H1 (cell line): ENCODE data around the gene PIK3R4. TPM values are rescaled to one million over a fixed set of nuclear protein-coding genes. Genes with fewer than 3 reads are reported as not detected.

Source experiments
- CTCF ChIA-PET: fragments of 300-600 bp; sonication (Branson Sonifier 250); formaldehyde crosslinking; loops from one replicate; lab custom pipeline; 2021; ENCODE audit not compliant: partially characterized antibody; lab: Charles Lee
- POLR2A ChIA-PET: fragments of 300-600 bp; sonication (Branson Sonifier 250); formaldehyde crosslinking; loops from one replicate; lab custom pipeline; 2021; ENCODE audit warnings: inconsistent platforms; ENCODE audit not compliant: partially characterized antibody; lab: Charles Lee
- DNase-seq, 2 experiments: peaks; one replicate each; pipeline versions ENCODE4 v3.0.0 to v3.0.0-alpha.2; 2010 to 2022; ENCODE audit warnings: low spot score in 2 of 2, low read depth in 1 of 2, mixed read lengths in 1 of 2
- FAIRE-seq: peaks from 2 replicates; lab custom pipeline; 2011; peaks lifted over from hg19 to GRCh38; lab: Jason Lieb, UNC
- H2AFZ ChIP-seq: 2 replicates; pipeline ENCODE4 v1.8.1; 2012; ENCODE audit warnings: low read length, inconsistent platforms
- H2AK5ac ChIP-seq: 2 replicates; pipeline ENCODE4 v1.6.1; 2013; ENCODE audit warnings: low read depth, low read length
- H2BK120ac ChIP-seq: replicated peaks from 2 replicates; pipeline ENCODE3; 2013; ENCODE audit warnings: low read depth, low read length, inconsistent platforms
- H2BK12ac ChIP-seq: 2 replicates; pipeline ENCODE4 v1.6.1; 2013; ENCODE audit warnings: low read depth, low read length
- H2BK15ac ChIP-seq: 2 replicates; pipeline ENCODE4 v1.6.1; 2013; ENCODE audit warnings: low read length
- H2BK20ac ChIP-seq: 2 replicates; pipeline ENCODE4 v1.6.1; 2013; ENCODE audit warnings: low read length
- H2BK5ac ChIP-seq: 2 replicates; pipeline ENCODE4 v1.6.1; 2013; ENCODE audit warnings: low read depth, low read length
- H3K14ac ChIP-seq: 2 replicates; pipeline ENCODE4 v1.6.1; 2013; ENCODE audit warnings: inconsistent platforms; ENCODE audit not compliant: insufficient read length
- H3K18ac ChIP-seq: 2 replicates; pipeline ENCODE4 v1.6.1; 2013; ENCODE audit warnings: low read length; ENCODE audit errors: extremely low read depth
- H3K23ac ChIP-seq: 2 replicates; pipeline ENCODE4 v1.6.1; 2013; ENCODE audit warnings: inconsistent platforms; ENCODE audit not compliant: insufficient read length
- H3K23me2 ChIP-seq: 2 replicates; pipeline ENCODE4 v1.6.1; 2013; ENCODE audit warnings: low read depth, low read length
- H3K27ac ChIP-seq: 2 replicates; pipeline ENCODE4 v1.6.1; 2011; ENCODE audit warnings: low read depth, low read length, inconsistent platforms
- H3K27me3 ChIP-seq, 4 experiments: replicated peaks in 1 of 4; 1 replicate in 1 of 4; 2 replicates in 3 of 4; pipeline versions ENCODE4 v1.6.1 to v1.8.1; 2011 to 2013; ENCODE audit warnings: low read length in 3 of 4, mild to moderate bottlenecking in 3 of 4, inconsistent platforms in 2 of 4, mixed read lengths in 2 of 4, moderate library complexity in 1 of 4; ENCODE audit not compliant: control insufficient read depth in 3 of 4, insufficient read depth in 3 of 4; ENCODE audit errors: extremely low read depth in 1 of 4
- H3K36me3 ChIP-seq, 4 experiments: 2 replicates each; pipeline versions ENCODE4 v1.6.1 to v1.8.1; 2011 to 2013; ENCODE audit warnings: mild to moderate bottlenecking in 4 of 4, low read length in 3 of 4, moderate library complexity in 2 of 4, control low read depth in 1 of 4, inconsistent platforms in 1 of 4; ENCODE audit not compliant: insufficient read depth in 4 of 4, control insufficient read depth in 2 of 4
- H3K4ac ChIP-seq: replicated peaks from 2 replicates; pipeline ENCODE3; 2013; ENCODE audit warnings: low read length, low read depth, mixed read lengths, inconsistent platforms; ENCODE audit not compliant: insufficient read length
- H3K4me1 ChIP-seq, 4 experiments: replicated peaks in 1 of 4; 1 replicate in 1 of 4; 2 replicates in 3 of 4; pipeline versions ENCODE4 v1.6.1 to v1.8.1; 2011 to 2013; ENCODE audit warnings: low read length in 3 of 4, inconsistent platforms in 2 of 4, mixed read lengths in 1 of 4; ENCODE audit not compliant: insufficient read depth in 4 of 4, control insufficient read depth in 3 of 4
- H3K4me2 ChIP-seq, 2 experiments: 2 replicates each; pipeline versions ENCODE4 v1.6.1 to v1.8.1; 2011 to 2013; ENCODE audit warnings: low read depth in 2 of 2, low read length in 2 of 2, control low read depth in 1 of 2, inconsistent platforms in 1 of 2, mild to moderate bottlenecking in 1 of 2; ENCODE audit not compliant: insufficient read depth in 1 of 2
- H3K4me3 ChIP-seq, 4 experiments: fragments of 200-600, 300-600 bp in 1 of 4; sonication (generic), shearing (Covaris generic), sonication (Bioruptor Twin) in 1 of 4; 2 replicates each; pipeline versions ENCODE4 v1.5.1 to v1.8.1; 2011 to 2016; ENCODE audit warnings: low read length in 4 of 4, low read depth in 3 of 4, control low read depth in 2 of 4, inconsistent platforms in 2 of 4, mild to moderate bottlenecking in 2 of 4, mixed read lengths in 1 of 4, moderate library complexity in 1 of 4; ENCODE audit not compliant: insufficient read depth in 2 of 4; ENCODE audit errors: extremely low read depth in 1 of 4
- H3K56ac ChIP-seq: replicated peaks from 2 replicates; pipeline ENCODE3; 2013; ENCODE audit warnings: low read depth, mild to moderate bottlenecking, mixed read lengths, low read length, inconsistent platforms; ENCODE audit not compliant: insufficient read length
- H3K79me1 ChIP-seq: 2 replicates; pipeline ENCODE4 v1.6.1; 2013; ENCODE audit warnings: low read depth, low read length, control low read depth
- H3K79me2 ChIP-seq, 2 experiments: 2 replicates each; pipeline versions ENCODE4 v1.6.1 to v1.8.1; 2012 to 2013; ENCODE audit warnings: low read length in 2 of 2, mild to moderate bottlenecking in 2 of 2, inconsistent platforms in 1 of 2; ENCODE audit not compliant: insufficient read depth in 2 of 2, control insufficient read depth in 1 of 2
- H3K9ac ChIP-seq, 4 experiments: replicated peaks in 1 of 4; 1 replicate in 1 of 4; 2 replicates in 3 of 4; pipeline versions ENCODE4 v1.6.1 to v1.8.1; 2011 to 2013; ENCODE audit warnings: low read depth in 3 of 4, low read length in 3 of 4, control low read depth in 2 of 4, mild to moderate bottlenecking in 2 of 4, moderate library complexity in 2 of 4, inconsistent platforms in 1 of 4; ENCODE audit errors: extremely low read depth in 1 of 4
- H3K9me3 ChIP-seq, 2 experiments: 2 replicates each; pipeline versions ENCODE4 v1.6.1 to v1.8.1; 2012 to 2013; ENCODE audit warnings: mild to moderate bottlenecking in 2 of 2, moderate library complexity in 2 of 2, control low read depth in 1 of 2, inconsistent platforms in 1 of 2, low read depth in 1 of 2, low read length in 1 of 2, mixed read lengths in 1 of 2; ENCODE audit not compliant: insufficient read depth in 2 of 2
- H4K20me1 ChIP-seq, 2 experiments: replicated peaks in 1 of 2; 2 replicates each; pipeline versions ENCODE3 to v1.8.1; 2011 to 2013; ENCODE audit warnings: inconsistent platforms in 2 of 2, low read length in 2 of 2, mild to moderate bottlenecking in 1 of 2; ENCODE audit not compliant: insufficient read depth in 2 of 2, control insufficient read depth in 1 of 2
- H4K5ac ChIP-seq: 2 replicates; pipeline ENCODE4 v1.6.1; 2013; ENCODE audit warnings: low read length, low read depth, mixed read lengths, inconsistent platforms; ENCODE audit not compliant: insufficient read length
- H4K8ac ChIP-seq: 2 replicates; pipeline ENCODE4 v1.8.0; 2013; ENCODE audit warnings: mild to moderate bottlenecking, moderate library complexity, low read length, inconsistent platforms; ENCODE audit not compliant: insufficient read depth; ENCODE audit errors: extremely low read depth
- H4K91ac ChIP-seq: replicated peaks from 2 replicates; pipeline ENCODE3; 2013; ENCODE audit warnings: low read length, mixed read lengths, inconsistent platforms; ENCODE audit not compliant: insufficient read length
- HDAC2 ChIP-seq, 2 experiments: fragments of 300-600 bp in 1 of 2; sonication (generic) in 1 of 2; IDR thresholded peaks; 2 replicates each; pipeline ENCODE4 v1.6.1; 2011 to 2012; ENCODE audit warnings: low read depth in 2 of 2, low read length in 2 of 2, mild to moderate bottlenecking in 2 of 2, moderate library complexity in 2 of 2, borderline replicate concordance in 1 of 2, inconsistent platforms in 1 of 2
- NANOG ChIP-seq: IDR thresholded peaks from 2 replicates; pipeline ENCODE4 v1.6.1; 2011; ENCODE audit warnings: low read length, low read depth, mild to moderate bottlenecking, inconsistent platforms; ENCODE audit not compliant: insufficient read depth, poor library complexity, severe bottlenecking
- POLR2A ChIP-seq, 2 experiments: IDR thresholded peaks; 1 replicate in 1 of 2; 2 replicates in 1 of 2; pipeline ENCODE4 v1.6.1; 2011; ENCODE audit warnings: low read depth in 2 of 2, low read length in 2 of 2, mild to moderate bottlenecking in 2 of 2; ENCODE audit errors: control extremely low read depth in 1 of 2
- POU5F1 ChIP-seq: IDR thresholded peaks from 2 replicates; pipeline ENCODE4 v1.6.1; 2011; ENCODE audit warnings: low read depth, mild to moderate bottlenecking, low read length, moderate library complexity
- RXRA ChIP-seq: IDR thresholded peaks from 2 replicates; pipeline ENCODE4 v1.6.1; 2011; ENCODE audit warnings: low read depth, mild to moderate bottlenecking, low read length, moderate library complexity; ENCODE audit not compliant: insufficient read depth
- SIRT6 ChIP-seq: IDR thresholded peaks from one replicate; pipeline ENCODE4 v1.7.1; 2012; ENCODE audit warnings: low read length, inconsistent platforms
- SIX5 ChIP-seq: IDR thresholded peaks from 2 replicates; pipeline ENCODE4 v1.6.1; 2011; ENCODE audit warnings: mild to moderate bottlenecking, low read depth, low read length
- SRF ChIP-seq: IDR thresholded peaks from 2 replicates; pipeline ENCODE4 v1.6.1; 2011; ENCODE audit warnings: mild to moderate bottlenecking, low read depth, low read length, moderate library complexity
- TAF1 ChIP-seq: IDR thresholded peaks from 2 replicates; pipeline ENCODE4 v1.6.1; 2011; ENCODE audit warnings: mild to moderate bottlenecking, low read depth, low read length
- TBP ChIP-seq: IDR thresholded peaks from 2 replicates; pipeline ENCODE4 v1.6.1; 2011; ENCODE audit warnings: low read depth, low read length, improper control_type of control experiment
- TEAD4 ChIP-seq: IDR thresholded peaks from 2 replicates; pipeline ENCODE4 v1.6.1; 2012; ENCODE audit warnings: low read depth, low read length, inconsistent platforms, mixed read lengths
- WGBS, 2 experiments: shearing (Covaris generic) in 1 of 2; methylation state at CpG; one replicate each; pipeline versions ENCODE4 v1.1.6 to v1.1.7; 2013 to 2015; ENCODE audit warnings: low lambda C conversion rate in 2 of 2, mixed read lengths in 2 of 2, inconsistent platforms in 1 of 2, low coverage in 1 of 2, missing lambda C conversion rate in 1 of 2; ENCODE audit not compliant: insufficient replicate concordance in 2 of 2, insufficient coverage in 1 of 2, insufficient read length in 1 of 2; ENCODE audit errors: extremely low coverage in 1 of 2, missing lambda C conversion rate in 1 of 2; 5-methylcytosine and 5-hydroxymethylcytosine counted together
- polyA plus RNA-seq, 7 experiments: library from polyadenylated mRNA; depleted of rRNA in 3 of 7; stranded (reverse) in 5 of 7; unstranded in 2 of 7; fragments of >200 nt in 5 of 7; fragments of 200-250 nt in 2 of 7; gene quantifications; 1 replicate in 5 of 7; 2 replicates in 1 of 7; 4 replicates in 1 of 7; pipeline versions ENCODE4 v1.2.1 to v1.2.3, GENCODE V29; 2011 to 2013; ENCODE audit warnings: missing spikeins in 2 of 7, mixed read lengths in 2 of 7
- total RNA-seq: library from RNA; stranded (reverse); fragmentation: NEBNext Ultra II Directional; extraction: Animal tissue kit (Norgen Biotek cat#: 25700); gene quantifications from 2 replicates; pipeline ENCODE4 v1.2.1, GENCODE V29; 2021
- TF ChIP-seq, protein P1 (sequence below): IDR thresholded peaks from 2 replicates; pipeline ENCODE4 v1.6.1; 2012; ENCODE audit warnings: inconsistent platforms

PIK3R4 gene
- total and polyA plus RNA-seq, 2 of the 8 experiments (the other 6 are each of a cell fraction or from before 2014, with no cell fraction given), result 43.8 to 87.4 TPM

- no peak for FAIRE-seq
- Histone ChIP-seq H2BK120ac (no peak overlapping the region), H2BK5ac (no peak overlapping the region)
These were observed 24.0 kb upstream of the PIK3R4 start for GRCh38 chr3:130770644-130771043.

More at GRCh38 chr3:130770644-130771043, 24.0 kb upstream of the PIK3R4 start:
- H2AK5ac ChIP-seq, result no peak overlapping the region
- no peak overlapping the region for H2BK12ac ChIP-seq
- 89% methylated on average over 2 of the region's 2 CpGs; no CpG with 5 or more reads in 1 of the 2 experiments for WGBS, 2 experiments
- H3K4ac ChIP-seq, result no peak overlapping the region
- DNase-seq, result no peak
- H2BK20ac ChIP-seq, result no peak overlapping the region
- H3K23me2 ChIP-seq, result no peaks in the 10 kb centered on the region
- no peaks in the 10 kb centered on the region for H3K4me1 ChIP-seq
- H3K4me2 ChIP-seq, result no peak overlapping the region
- TF ChIP-seq HDAC2 (IDR thresholded peaks at IDR 0.05; ENCODE audit: borderline replicate concordance in 1 of 2, low read depth in 2 of 2, low read length in 2 of 2), result no peak
- TF ChIP-seq SRF, result no peak
- TF ChIP-seq, protein P1, sequence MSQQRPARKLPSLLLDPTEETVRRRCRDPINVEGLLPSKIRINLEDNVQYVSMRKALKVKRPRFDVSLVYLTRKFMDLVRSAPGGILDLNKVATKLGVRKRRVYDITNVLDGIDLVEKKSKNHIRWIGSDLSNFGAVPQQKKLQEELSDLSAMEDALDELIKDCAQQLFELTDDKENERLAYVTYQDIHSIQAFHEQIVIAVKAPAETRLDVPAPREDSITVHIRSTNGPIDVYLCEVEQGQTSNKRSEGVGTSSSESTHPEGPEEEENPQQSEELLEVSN, result no peak
- no peak for TF ChIP-seq NANOG
- no peak for TF ChIP-seq POU5F1
- TF ChIP-seq TEAD4, result no peak
- TF ChIP-seq SIRT6, result no peak
- TF ChIP-seq TBP, result no peak
- no peak for TF ChIP-seq POLR2A (IDR thresholded peaks at IDR 0.05; ENCODE audit: control extremely low read depth in 1 of 2, low read depth in 2 of 2, low read length in 2 of 2)
- no peak for TF ChIP-seq SIX5
- TF ChIP-seq RXRA, result no peak
- TF ChIP-seq TAF1, result no peak
- ChIA-PET POLR2A (no interaction called here), CTCF (no interaction called here)
- H2BK15ac ChIP-seq, result no peak overlapping the region
- H3K23ac ChIP-seq, result no peak overlapping the region
- no peaks in the 10 kb centered on the region for H3K27me3 ChIP-seq
- H4K20me1 ChIP-seq, result no peaks in the 10 kb centered on the region
- H3K79me2 ChIP-seq, result no peaks in the 10 kb centered on the region
- H3K36me3 ChIP-seq, result no peaks in the 10 kb centered on the region
- no peak overlapping the region for H4K8ac ChIP-seq
- H4K5ac ChIP-seq, result no peak overlapping the region
- no peaks in the 10 kb centered on the region for H3K9me3 ChIP-seq
- no peak overlapping the region for H3K18ac ChIP-seq
- no peaks in the 10 kb centered on the region for H3K79me1 ChIP-seq
- no peak overlapping the region for H3K9ac ChIP-seq
- H3K27ac ChIP-seq, result no peak overlapping the region
- no peak overlapping the region for H3K14ac ChIP-seq
- no peak overlapping the region for H3K56ac ChIP-seq
- no peak overlapping the region for H4K91ac ChIP-seq
- H3K4me3 ChIP-seq, result no peak overlapping the region
- no peak overlapping the region for H2AFZ ChIP-seq
